Epidermal melanocyte (primary cell): ENCODE results near the gene CIT.

Experiments used
- DNase-seq: peaks from one replicate; pipeline ENCODE4 v3.0.0; 2011; ENCODE audit warnings: low spot score; ENCODE audit not compliant: insufficient read length

The CIT gene

GRCh38 chr12:119704065-119704747 lies 172.9 kb downstream of the CIT start:
- DNase-seq = no peak

GRCh38 chr12:119700078-119700477 lies 177.0 kb downstream of the CIT start:
- DNase-seq = no peak

DNA sequence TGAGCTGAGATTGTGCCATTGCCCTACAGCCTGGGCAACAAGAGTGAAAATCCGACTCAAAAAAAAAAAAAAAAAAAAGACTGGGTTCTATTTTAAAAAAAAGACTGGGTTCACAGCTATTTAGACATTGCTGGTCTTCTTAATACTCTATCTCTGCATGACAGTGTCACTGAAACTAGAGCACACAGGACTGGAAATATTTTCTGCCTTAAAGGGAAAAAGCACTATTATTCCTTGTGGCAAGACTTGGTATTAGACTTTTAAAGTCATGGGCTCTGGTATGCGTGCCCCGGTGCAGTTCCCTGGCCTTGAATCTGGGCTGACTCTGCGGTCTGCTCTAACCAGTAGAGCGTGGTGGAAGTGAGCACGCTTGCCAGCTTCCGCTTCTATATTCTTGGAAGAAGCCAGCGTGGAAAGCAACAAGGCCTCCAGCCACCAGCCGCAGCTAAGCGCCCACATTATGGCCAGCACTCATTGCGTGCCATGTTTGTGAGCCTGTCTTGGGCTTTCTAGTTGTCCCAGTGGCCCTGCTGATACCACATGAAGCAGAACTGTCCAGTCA lies 177.8 kb downstream of the CIT start:
- no peak for DNase-seq

DNA sequence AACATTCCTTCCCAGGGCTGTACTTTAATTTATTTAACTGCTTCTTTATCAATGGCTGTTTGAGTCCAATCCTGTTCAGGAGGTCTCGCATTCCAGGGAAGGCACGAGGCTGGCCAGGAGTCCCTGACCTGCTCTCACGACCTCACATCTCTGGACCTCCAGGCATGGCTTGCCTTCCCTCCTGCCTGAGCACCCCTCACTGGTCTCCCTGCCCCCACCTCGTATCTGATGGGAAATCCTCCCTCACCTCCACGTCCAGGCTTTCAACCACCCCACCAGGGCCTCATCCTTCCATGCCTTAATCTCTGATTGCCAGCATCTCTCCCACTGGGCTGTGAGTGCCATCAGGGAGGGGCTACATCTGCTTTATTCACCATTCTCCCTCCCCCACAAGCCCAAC lies 180.2 kb downstream of the CIT start:
- DNase-seq = no peak

GRCh38 chr12:119695034-119695433 lies 182.1 kb downstream of the CIT start:
- DNase-seq = no peak

DNA sequence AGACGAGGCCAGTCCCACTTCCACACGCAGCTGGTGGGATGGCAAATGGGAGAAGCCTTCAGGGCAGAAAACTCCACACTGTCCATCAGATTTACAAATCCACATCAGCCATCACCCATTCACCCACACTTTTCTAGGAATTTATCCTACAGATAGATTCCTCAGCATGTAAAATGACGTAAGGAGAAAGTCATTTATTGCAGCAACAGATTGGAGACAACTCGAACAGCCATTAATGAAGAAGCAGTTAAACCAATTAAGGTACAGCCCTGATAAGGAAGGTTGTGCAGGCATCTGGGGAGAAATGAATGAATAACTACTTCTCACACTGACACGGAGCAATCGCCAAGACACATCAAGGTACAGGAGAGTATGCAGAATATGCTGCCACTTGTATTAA lies 183.0 kb downstream of the CIT start:
- DNase-seq = no peak

DNA sequence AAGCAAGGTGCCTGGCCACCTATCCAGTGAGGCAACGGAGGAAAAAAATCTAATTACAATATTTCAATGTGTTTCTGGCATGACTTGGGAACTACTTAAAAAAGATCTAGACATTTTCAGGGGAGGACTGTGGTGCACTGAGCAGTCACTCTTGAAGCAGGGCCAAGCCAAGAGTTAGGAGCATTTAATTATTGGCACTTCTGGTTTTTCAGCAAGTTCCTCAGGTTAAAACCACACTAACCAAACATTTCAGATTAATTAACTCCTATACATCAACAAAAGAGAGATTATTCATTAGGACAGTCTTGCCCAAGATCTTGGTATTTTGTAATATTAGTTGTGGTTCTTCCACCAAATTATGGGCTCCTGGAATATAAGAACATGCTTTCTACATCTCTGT lies 183.6 kb downstream of the CIT start:
- DNase-seq = no peak

GRCh38 chr12:119692997-119693396 lies 184.1 kb downstream of the CIT start:
- DNase-seq = no peak

- no peak for DNase-seq
Observed at GRCh38 chr12:119692410-119692809, 184.7 kb downstream of the CIT start.

DNA sequence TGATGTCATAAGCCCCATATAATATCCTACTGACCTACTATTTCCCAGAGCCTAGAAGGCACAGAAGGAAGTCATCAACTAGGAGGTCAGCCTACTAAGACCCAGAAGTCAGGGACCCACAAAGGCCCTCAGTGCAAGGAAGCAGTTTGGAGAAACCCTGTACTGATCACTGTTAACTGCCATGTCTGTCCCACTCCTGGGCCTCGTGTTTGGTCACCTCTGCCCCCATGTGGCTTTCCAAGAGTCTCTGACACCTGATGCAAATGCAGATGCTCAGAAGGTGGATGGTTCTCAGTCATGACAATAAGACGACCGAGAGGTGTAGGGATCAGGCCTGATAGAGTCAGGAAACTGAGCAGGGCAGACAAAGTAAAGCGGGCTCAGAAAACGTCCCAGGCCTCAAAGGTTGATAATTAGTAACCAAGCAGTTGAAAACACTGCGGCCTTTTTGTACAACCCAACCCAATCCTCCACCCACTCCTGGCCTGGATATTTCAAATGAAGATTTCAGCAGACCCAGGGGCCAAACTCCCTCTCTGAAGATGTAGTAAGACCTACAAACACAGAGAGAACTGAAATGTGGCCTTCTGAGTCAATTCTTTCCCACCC lies 185.8 kb downstream of the CIT start:
- DNase-seq = no peak

DNA sequence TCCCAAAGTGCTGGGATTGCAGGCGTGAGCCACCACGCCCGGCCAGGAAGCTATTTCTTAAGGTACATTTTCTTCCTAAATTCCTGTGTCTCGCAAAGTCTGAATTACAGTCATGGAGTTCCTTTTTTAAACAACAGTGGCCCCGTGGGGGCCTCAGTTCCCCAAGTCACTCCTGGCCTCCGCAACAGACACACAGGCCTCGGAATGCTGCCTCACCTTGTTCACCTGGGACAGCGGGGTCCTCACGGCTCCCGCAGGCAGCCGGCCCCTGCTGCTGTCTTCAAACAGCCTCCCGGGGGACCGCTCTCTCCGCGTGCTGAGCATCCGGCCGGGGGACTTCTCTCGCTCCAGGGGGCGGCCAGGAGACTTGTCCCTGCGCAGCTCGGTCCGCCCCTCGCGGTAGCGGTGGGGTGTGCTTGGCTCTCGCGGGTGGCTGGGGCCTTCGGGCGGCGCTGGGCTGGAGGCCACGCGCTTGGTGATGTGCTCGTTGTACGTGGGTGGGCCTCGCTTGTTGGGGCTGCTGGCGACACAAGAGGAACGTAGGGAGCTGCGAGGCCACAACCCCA lies 187.1 kb downstream of the CIT start:
- no peak for DNase-seq

DNA sequence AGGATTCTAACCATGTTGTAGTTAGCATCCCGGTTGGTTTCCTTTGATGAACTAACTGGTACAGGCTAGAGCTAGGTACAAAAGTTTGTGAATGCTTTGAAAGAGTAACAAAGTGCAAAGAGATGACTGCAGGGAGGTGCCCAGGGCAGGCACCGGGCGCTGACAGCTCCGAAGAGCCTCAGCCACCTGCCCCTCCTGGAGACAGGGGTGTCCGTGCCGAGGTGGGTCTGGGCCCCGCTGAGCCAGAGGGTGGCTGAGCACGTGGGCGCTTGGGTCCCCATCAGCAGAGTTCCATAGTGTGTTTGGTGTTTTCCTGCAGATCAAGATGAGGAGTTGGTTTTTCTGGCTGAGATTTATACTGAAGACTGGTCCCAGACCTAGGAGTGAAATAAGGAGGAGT lies 189.2 kb downstream of the CIT start:
- no peak for DNase-seq

DNA sequence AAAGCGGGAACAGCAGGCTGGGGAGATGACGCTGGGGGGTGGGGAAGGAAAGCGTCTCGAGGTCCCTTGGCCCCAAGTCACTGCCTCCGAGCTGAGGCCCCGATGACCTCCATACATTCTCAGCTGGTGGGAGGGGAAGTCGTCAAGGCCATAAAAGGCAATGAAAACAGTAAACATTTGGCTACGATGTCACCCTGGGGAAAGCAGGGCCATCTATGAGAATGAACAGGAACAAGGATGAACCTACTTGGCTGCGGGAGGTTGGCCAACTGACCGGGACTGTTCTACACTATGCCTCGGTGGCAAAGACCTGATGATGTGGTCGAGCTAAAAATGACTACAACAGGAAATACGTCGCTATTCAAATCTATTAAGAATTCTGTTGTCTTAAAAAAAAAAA lies 189.7 kb downstream of the CIT start:
- DNase-seq = no peak

DNA sequence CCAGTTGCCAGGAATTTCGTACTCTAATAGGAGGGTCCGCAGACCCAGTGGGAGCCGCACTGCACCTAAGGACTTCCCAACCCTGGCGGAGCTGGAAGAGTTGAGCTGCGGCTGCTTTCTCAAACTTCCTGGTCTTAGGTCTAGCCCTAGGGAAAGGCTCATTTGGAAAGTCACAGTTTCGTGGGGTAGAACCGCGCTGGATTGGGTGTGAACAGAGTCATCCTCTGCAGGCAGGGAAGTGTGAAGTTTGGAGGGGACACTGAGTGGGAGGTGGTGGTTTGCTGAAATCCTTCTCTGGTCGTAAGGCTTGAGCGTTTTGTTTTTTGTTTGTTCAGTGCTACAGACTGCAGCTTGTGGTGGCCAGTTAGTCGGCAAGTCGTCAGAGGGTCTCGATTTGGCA lies 190.3 kb downstream of the CIT start:
- no peak for DNase-seq

DNA sequence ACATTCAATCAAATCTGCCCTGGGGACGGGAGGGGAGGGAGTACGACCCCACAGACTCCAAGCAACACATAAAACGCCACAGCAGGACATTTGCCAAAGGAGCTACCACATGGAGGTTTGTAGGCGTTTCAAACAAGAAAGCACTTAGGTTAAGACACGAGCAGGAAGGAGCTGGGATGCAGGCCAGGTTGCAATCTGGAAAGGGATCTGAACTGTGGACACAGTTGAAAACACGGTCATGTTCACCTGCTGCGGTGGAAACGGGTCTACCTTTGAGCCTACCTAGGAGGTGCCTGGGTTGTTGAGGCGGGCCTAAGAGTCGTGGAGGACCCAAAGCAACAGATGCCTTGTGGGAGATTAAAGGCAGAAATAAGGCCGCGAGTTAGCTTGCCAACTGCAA lies 190.8 kb downstream of the CIT start:
- no peak for DNase-seq

DNA sequence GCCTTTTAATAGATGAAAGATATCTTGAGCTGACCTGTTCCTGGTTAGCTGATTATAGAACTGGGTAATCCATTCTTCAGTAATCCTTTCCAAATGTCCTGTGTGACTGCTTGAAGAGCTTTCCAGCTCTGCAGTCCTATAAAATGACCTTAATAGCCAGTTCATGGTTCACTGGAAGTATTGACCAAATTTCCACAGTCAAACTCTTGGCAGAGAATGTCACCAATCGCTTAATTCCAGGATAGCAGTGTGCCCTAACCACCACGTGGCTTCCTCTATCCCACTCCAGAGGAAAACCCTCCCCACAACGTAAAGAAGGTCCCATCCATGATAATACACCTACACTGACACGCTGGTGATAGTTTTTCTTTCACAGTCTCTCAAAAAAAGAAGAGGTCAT lies 191.7 kb downstream of the CIT start:
- no peak for DNase-seq

GRCh38 chr12:119684711-119685369 lies 192.3 kb downstream of the CIT start:
- DNase-seq = no peak

- DNase-seq = no peak
Observed at GRCh38 chr12:119683816-119684215, 193.3 kb downstream of the CIT start.

GRCh38 chr12:119683413-119683812 lies 193.7 kb downstream of the CIT start:
- DNase-seq = no peak

- DNase-seq = no peak
Observed at GRCh38 chr12:119682639-119683252, 194.4 kb downstream of the CIT start.

DNA sequence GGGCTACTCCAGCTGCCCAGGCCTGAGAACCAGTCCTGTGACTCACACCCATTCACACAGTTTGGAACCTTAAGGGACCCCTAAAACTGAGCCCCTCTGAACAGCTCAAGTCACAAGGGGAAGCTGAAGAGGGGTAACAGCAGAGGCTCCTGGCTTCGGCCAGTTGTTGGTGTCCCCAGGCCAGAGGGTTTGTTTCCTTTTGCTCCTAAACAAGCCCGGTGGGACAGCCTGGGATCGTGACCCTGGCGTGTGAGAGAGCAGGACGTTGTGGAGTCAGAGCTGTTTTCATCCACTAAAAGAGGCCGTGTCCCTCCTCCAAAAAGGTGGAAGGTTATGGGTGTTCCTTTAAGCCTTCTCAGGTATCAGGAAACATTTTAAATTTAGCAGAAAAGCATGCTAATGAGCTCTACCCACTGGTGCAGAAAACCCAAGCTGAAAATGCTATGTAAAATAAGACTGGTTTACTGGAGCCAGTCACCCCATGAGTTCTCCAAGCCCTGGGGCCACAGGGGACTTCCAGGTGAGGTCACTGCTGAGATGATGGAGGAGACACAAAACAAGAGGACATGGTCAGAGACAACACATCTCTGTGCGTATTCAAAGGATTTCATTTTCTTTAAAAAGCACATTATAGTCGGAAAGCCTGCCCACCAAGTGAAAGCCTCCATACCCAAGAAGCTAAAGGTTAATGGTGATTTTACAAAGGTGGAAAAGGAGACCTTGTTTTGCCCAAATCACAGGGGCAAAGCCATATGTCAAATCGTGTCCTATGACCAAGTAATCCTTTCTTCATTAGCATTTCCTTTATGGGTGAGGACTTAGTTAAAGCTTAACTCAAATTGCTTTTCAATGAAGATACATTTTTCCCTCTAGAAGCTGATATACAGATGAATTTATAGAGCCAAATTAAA lies 195.1 kb downstream of the CIT start:
- no peak for DNase-seq
